Gastrocnemius medialis (tissue), 4 donors: Measurements from ENCODE around the gene ZMYND11.

Source experiments
- POLR2A ChIP-seq, 2 donors: fragments of 450-650 bp; IDR thresholded peaks; one replicate each; pipeline ENCODE4 v1.6.1; 2017; ENCODE audit warnings: antibody characterized with exemption in 2 of 2, mild to moderate bottlenecking in 2 of 2, moderate library complexity in 2 of 2
- TF ChIP-seq, protein P1 (sequence below), 5 experiments: fragments of 450-650 bp in 3 of 5; fragments of 200-600 bp in 2 of 5; sonication (generic) in 2 of 5; IDR thresholded peaks in 4 of 5; conservative IDR thresholded peaks in 1 of 5; 1 replicate in 4 of 5; 2 replicates in 1 of 5; pipeline ENCODE4 v1.5.1; 2016 to 2019; ENCODE audit warnings: antibody characterized with exemption in 5 of 5, mild to moderate bottlenecking in 3 of 5, moderate library complexity in 3 of 5

DNA sequence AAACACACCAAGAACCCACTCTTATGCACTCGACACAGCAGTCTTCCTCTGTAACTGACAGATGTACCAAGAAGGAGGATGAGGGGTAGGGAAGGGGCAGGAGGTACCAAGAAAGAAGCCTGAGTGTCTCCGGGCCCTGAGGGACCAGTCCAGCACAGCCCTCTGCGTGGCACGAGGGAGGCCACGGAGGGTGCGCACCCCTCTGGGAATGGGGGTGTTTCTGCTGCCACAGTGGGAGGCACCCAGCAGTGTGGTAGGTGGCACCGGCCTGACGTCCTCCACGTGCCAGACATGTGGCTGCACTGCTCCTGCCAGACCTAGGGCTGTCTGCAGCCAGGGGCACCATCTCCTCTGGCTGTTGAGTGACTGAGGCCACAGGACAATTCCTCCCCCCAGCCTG, 154.3 kb downstream of the ZMYND11 start:
- TF ChIP-seq, protein P1, sequence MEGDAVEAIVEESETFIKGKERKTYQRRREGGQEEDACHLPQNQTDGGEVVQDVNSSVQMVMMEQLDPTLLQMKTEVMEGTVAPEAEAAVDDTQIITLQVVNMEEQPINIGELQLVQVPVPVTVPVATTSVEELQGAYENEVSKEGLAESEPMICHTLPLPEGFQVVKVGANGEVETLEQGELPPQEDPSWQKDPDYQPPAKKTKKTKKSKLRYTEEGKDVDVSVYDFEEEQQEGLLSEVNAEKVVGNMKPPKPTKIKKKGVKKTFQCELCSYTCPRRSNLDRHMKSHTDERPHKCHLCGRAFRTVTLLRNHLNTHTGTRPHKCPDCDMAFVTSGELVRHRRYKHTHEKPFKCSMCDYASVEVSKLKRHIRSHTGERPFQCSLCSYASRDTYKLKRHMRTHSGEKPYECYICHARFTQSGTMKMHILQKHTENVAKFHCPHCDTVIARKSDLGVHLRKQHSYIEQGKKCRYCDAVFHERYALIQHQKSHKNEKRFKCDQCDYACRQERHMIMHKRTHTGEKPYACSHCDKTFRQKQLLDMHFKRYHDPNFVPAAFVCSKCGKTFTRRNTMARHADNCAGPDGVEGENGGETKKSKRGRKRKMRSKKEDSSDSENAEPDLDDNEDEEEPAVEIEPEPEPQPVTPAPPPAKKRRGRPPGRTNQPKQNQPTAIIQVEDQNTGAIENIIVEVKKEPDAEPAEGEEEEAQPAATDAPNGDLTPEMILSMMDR (IDR thresholded peaks at IDR 0.05 in 4 of 5, conservative IDR thresholded peaks at IDR 0.05 in 1 of 5): no peak
- TF ChIP-seq POLR2A (IDR thresholded peaks at IDR 0.05): no peak
